GM18508 (cell line): Measurements from ENCODE around the gene MIF.

Source experiments
- ATAC-seq: cut with Tn5 transposase; IDR thresholded peaks from one replicate; pipeline ENCODE4 v1.9.1; 2021; ENCODE audit warnings: moderate number of reproducible peaks; ENCODE audit not compliant: insufficient read depth, unreplicated experiment

The MIF gene

GRCh38 chr22:23874871-23875270, 19.3 kb upstream of the MIF start:
- no peak for ATAC-seq

- ATAC-seq, result no peak
Observed at GRCh38 chr22:23875801-23876200, 18.4 kb upstream of the MIF start.

GRCh38 chr22:23877566-23877965, 16.6 kb upstream of the MIF start:
- ATAC-seq, result no peak

GRCh38 chr22:23878219-23878618, 16.0 kb upstream of the MIF start:
- no peak for ATAC-seq

- ATAC-seq, result no peak
Observed at GRCh38 chr22:23882370-23882769, 11.8 kb upstream of the MIF start.

- ATAC-seq, result no peak
Observed at GRCh38 chr22:23883658-23884057, 10.5 kb upstream of the MIF start.

GRCh38 chr22:23884140-23884539, 10.0 kb upstream of the MIF start:
- no peak for ATAC-seq

- ATAC-seq, result no peak
Observed at GRCh38 chr22:23888615-23889401, 5.4 kb upstream of the MIF start.

- ATAC-seq, result no peak
Observed at GRCh38 chr22:23889620-23890019, 4.6 kb upstream of the MIF start.

- no peak for ATAC-seq
Observed at GRCh38 chr22:23891726-23892125, 2.5 kb upstream of the MIF start.

- ATAC-seq, result no peak
Observed at GRCh38 chr22:23892130-23892529, 2.1 kb upstream of the MIF start.

- no peak for ATAC-seq
Observed at GRCh38 chr22:23892706-23893105, 1.5 kb upstream of the MIF start.

GRCh38 chr22:23893121-23893944, 850 bp upstream of the MIF start:
- no peak for ATAC-seq

GRCh38 chr22:23894710-23895598, 771 bp downstream of the MIF start:
- ATAC-seq, result no peak

- ATAC-seq, result no peak
Observed at GRCh38 chr22:23895599-23896144, 1.5 kb downstream of the MIF start.

GRCh38 chr22:23896166-23896522, 2.0 kb downstream of the MIF start:
- no peak for ATAC-seq

GRCh38 chr22:23896523-23897186, 2.5 kb downstream of the MIF start:
- no peak for ATAC-seq

- ATAC-seq, result no peak
Observed at GRCh38 chr22:23897320-23897719, 3.1 kb downstream of the MIF start.

GRCh38 chr22:23898006-23898974, 4.1 kb downstream of the MIF start:
- ATAC-seq, result no peak
